Measurements from ENCODE around the gene TMEM209. TPM values are rescaled to one million over a fixed set of nuclear protein-coding genes. Genes with fewer than 3 reads are reported as not detected.

The TMEM209 gene
- total RNA-seq, 1 experiment from 2014 or later, result 30.8 TPM

DNA sequence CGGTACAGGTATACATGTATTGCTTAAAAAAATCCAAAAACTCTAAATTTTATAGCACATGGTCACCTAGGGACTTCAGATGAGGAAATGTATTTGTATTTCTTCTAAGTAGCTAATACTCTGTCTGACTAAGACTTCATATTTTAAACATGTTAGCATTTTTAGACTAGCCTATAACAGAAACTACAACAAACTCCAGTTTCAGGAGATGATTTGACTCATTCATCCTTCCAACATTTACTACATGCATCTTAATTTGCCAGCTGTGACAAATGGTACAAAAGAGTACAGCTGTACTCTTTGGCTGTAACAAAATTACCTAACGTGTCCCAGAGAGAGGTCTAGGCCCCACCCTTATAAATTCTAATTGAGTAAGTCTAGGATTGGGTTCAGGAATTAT is 22.2 kb downstream of the TMEM209 start:
- Histone ChIP-seq H3K27me3 (ENCODE audit: insufficient read depth, low read depth) (no peaks in the 10 kb centered on the region), H3K4me3 (no peak overlapping the region), H3K36me3 (ENCODE audit: low read depth) (peaks cover 42% of the 10 kb centered on the region), H3F3A (ENCODE audit: insufficient read depth, low read depth) (no peaks in the 10 kb centered on the region), H2AFZ (no peak overlapping the region), H3K79me2 (ENCODE audit: low read depth) (no peaks in the 10 kb centered on the region), H4K20me1 (ENCODE audit: insufficient read depth) (no peaks in the 10 kb centered on the region), H3K27ac (no peak overlapping the region), H3K4me2 (no peak overlapping the region), H3K4me1 (replicated peaks; ENCODE audit: insufficient read depth) (no peaks in the 10 kb centered on the region), H3K9me3 (ENCODE audit: insufficient read depth, low read depth) (no peaks in the 10 kb centered on the region), H3K9me2 (ENCODE audit: insufficient read depth) (no peaks in the 10 kb centered on the region)
- TF ChIP-seq, protein P1, sequence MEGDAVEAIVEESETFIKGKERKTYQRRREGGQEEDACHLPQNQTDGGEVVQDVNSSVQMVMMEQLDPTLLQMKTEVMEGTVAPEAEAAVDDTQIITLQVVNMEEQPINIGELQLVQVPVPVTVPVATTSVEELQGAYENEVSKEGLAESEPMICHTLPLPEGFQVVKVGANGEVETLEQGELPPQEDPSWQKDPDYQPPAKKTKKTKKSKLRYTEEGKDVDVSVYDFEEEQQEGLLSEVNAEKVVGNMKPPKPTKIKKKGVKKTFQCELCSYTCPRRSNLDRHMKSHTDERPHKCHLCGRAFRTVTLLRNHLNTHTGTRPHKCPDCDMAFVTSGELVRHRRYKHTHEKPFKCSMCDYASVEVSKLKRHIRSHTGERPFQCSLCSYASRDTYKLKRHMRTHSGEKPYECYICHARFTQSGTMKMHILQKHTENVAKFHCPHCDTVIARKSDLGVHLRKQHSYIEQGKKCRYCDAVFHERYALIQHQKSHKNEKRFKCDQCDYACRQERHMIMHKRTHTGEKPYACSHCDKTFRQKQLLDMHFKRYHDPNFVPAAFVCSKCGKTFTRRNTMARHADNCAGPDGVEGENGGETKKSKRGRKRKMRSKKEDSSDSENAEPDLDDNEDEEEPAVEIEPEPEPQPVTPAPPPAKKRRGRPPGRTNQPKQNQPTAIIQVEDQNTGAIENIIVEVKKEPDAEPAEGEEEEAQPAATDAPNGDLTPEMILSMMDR (conservative IDR thresholded peaks at IDR 0.05), result no peak
- no peak for TF ChIP-seq EZH2 (IDR thresholded peaks at IDR 0.05; ENCODE audit: low read depth)
- ChIA-PET POLR2A (ENCODE audit: unreplicated experiment) (no interaction called here), CTCF (no interaction called here)
- no TSS peak for BruUV-seq (replicated peaks)
- no peak for DNase-seq
- intact Hi-C loops (cut with micrococcal nuclease; ENCODE audit: unreplicated experiment), result loop anchor here (5.0 kb wide), 1 partner anchor 379 kb away; no protein-coding TSS in a partner anchor

DNA sequence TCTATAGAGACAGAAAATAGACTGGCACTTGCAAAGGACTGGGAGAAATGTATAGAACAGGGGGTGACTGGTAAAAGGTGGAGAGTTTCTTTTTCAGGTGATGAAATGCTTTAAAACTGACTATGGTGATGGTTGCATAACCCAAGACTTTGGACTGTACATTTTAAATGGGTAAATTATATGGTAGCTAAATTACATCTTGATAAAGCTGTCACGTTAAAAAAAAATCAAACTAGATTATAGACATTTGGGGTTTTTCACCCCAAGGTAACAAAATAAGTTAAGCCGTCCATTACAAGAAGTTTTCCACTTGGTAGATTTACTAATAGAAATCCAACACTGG is 24.0 kb downstream of the TMEM209 start:
- H3K9me2 ChIP-seq (ENCODE audit: insufficient read depth), result no peaks in the 10 kb centered on the region
- no peak overlapping the region for H2AFZ ChIP-seq
- ChIA-PET CTCF (interaction anchor here (0.6 kb wide), 1 partner anchor 651 kb away, joined by 4 read pairs; no protein-coding TSS in a partner anchor), POLR2A (ENCODE audit: unreplicated experiment) (no interaction called here)
- no peaks in the 10 kb centered on the region for H3K79me2 ChIP-seq (ENCODE audit: low read depth)
- peaks cover 42% of the 10 kb centered on the region for H3K36me3 ChIP-seq (ENCODE audit: low read depth)
- no peak overlapping the region for H3K27ac ChIP-seq
- no peaks in the 10 kb centered on the region for H3K27me3 ChIP-seq (ENCODE audit: insufficient read depth, low read depth)
- H3K4me2 ChIP-seq, result no peak overlapping the region
- H4K20me1 ChIP-seq (ENCODE audit: insufficient read depth), result no peaks in the 10 kb centered on the region
- no TSS peak for BruUV-seq (replicated peaks)
- no peaks in the 10 kb centered on the region for H3K4me1 ChIP-seq (replicated peaks; ENCODE audit: insufficient read depth)
- no peak for DNase-seq
- no peaks in the 10 kb centered on the region for H3F3A ChIP-seq (ENCODE audit: insufficient read depth, low read depth)
- intact Hi-C loops (cut with micrococcal nuclease; ENCODE audit: unreplicated experiment), result loop anchor here (5.0 kb wide), 1 partner anchor 381 kb away; no protein-coding TSS in a partner anchor
- no peak for TF ChIP-seq EZH2 (IDR thresholded peaks at IDR 0.05; ENCODE audit: low read depth)
- TF ChIP-seq, protein P1 (conservative IDR thresholded peaks at IDR 0.05), result no peak
- H3K9me3 ChIP-seq (ENCODE audit: insufficient read depth, low read depth), result no peaks in the 10 kb centered on the region
- H3K4me3 ChIP-seq, result no peak overlapping the region

DNA sequence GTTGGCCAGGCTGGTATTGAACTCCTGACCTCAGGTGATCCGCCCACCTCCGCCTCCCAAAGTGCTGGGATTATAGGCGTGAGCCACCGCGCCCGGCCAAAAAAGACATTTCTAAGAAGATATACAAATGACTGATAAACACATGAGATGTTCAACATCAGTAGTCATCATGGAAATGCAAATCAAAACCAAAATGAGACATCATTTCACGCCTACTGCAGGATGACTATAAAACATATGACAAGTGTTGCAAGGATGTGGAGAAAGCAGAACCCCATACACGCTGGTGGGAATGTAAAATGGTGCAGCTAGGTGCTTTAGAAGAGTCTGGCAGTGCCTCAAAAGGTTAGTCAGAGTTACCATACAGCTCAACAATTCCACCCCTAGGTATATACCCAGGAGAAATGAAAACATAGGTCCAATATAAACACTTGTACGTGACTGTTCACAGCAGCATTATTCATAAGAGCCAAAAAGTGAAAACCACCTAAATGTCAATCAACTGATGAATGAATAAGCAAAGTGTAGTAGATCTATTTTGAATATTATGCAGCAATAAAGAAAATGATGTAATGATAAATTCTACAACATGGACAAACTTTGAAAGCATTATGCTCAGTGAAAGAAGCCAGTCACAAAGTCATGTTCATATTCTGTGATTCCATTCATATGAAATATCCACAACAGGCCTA is 24.5 kb downstream of the TMEM209 start:
- DNase-seq, result no peak
- no peak overlapping the region for H3K27ac ChIP-seq
- ChIA-PET POLR2A (ENCODE audit: unreplicated experiment) (no interaction called here), CTCF (interaction anchor here (0.6 kb wide), 1 partner anchor 651 kb away, joined by 4 read pairs; no protein-coding TSS in a partner anchor)
- H3K9me2 ChIP-seq (ENCODE audit: insufficient read depth), result no peaks in the 10 kb centered on the region
- peaks cover 40% of the 10 kb centered on the region for H3K36me3 ChIP-seq (ENCODE audit: low read depth)
- no peaks in the 10 kb centered on the region for H3K79me2 ChIP-seq (ENCODE audit: low read depth)
- H3K4me1 ChIP-seq (replicated peaks; ENCODE audit: insufficient read depth), result no peaks in the 10 kb centered on the region
- BruUV-seq (replicated peaks), result no TSS peak
- H4K20me1 ChIP-seq (ENCODE audit: insufficient read depth), result no peaks in the 10 kb centered on the region
- H3K4me3 ChIP-seq, result no peak overlapping the region
- H3K4me2 ChIP-seq, result no peak overlapping the region
- H3K9me3 ChIP-seq (ENCODE audit: insufficient read depth, low read depth), result no peaks in the 10 kb centered on the region
- no peaks in the 10 kb centered on the region for H3F3A ChIP-seq (ENCODE audit: insufficient read depth, low read depth)
- H3K27me3 ChIP-seq (ENCODE audit: insufficient read depth, low read depth), result no peaks in the 10 kb centered on the region
- H2AFZ ChIP-seq, result no peak overlapping the region
- no peak for TF ChIP-seq EZH2 (IDR thresholded peaks at IDR 0.05; ENCODE audit: low read depth)
- TF ChIP-seq, protein P1 (conservative IDR thresholded peaks at IDR 0.05), result no peak
- intact Hi-C loops (cut with micrococcal nuclease; ENCODE audit: unreplicated experiment), result loop anchor here (5.0 kb wide), 1 partner anchor 382 kb away; no protein-coding TSS in a partner anchor
